Vagina (tissue), 2 donors: ENCODE results near the gene NUDT1.

Source experiments
- CTCF ChIP-seq, 3 experiments: fragments of 450-650 bp in 2 of 3; fragments of 200-600 bp in 1 of 3; sonication (generic) in 1 of 3; IDR thresholded peaks; one replicate each; pipeline ENCODE4 v1.5.1; 2017 to 2019; ENCODE audit warnings: antibody characterized with exemption in 3 of 3, mild to moderate bottlenecking in 2 of 3, moderate library complexity in 2 of 3
- POLR2A ChIP-seq, 2 donors: fragments of 450-650 bp; IDR thresholded peaks; one replicate each; pipeline ENCODE4 v1.6.1; 2017; ENCODE audit warnings: antibody characterized with exemption in 2 of 2, mild to moderate bottlenecking in 2 of 2, moderate library complexity in 2 of 2
- POLR2AphosphoS5 ChIP-seq, 2 donors: sonication (generic); formaldehyde crosslinking; IDR thresholded peaks; one replicate each; pipeline ENCODE4 v1.9.0; 2017; ENCODE audit warnings: antibody characterized with exemption in 2 of 2, mild to moderate bottlenecking in 2 of 2, low read depth in 1 of 2; ENCODE audit not compliant: insufficient read depth in 1 of 2

- TF ChIP-seq CTCF (IDR thresholded peaks at IDR 0.05) (no peak), POLR2A (IDR thresholded peaks at IDR 0.05) (no peak), POLR2AphosphoS5 (IDR thresholded peaks at IDR 0.05; ENCODE audit: insufficient read depth in 1 of 2, low read depth in 1 of 2) (no peak)
Measured at GRCh38 chr7:2220506-2220905, 21.5 kb upstream of the NUDT1 start.
